Neutrophil (primary cell): ENCODE results near the gene CCDC71.

ENCODE experiments used
- H3K27ac ChIP-seq: fragments of 200-600 bp; sonication (generic); 2 replicates; pipeline ENCODE4 v1.5.1; 2016; ENCODE audit warnings: mild to moderate bottlenecking, moderate library complexity
- H3K27me3 ChIP-seq: fragments of 200-600 bp; sonication (generic); 2 replicates; pipeline ENCODE4 v1.6.0; 2016; ENCODE audit warnings: mild to moderate bottlenecking
- H3K36me3 ChIP-seq: fragments of 200-600 bp; sonication (generic); 2 replicates; pipeline ENCODE4 v1.5.1; 2017
- H3K4me1 ChIP-seq, 2 experiments: fragments of 200-600 bp in 1 of 2; sonication (generic) in 1 of 2; 1 replicate in 1 of 2; 2 replicates in 1 of 2; pipeline versions ENCODE4 v1.5.1 to v1.6.1; 2013 to 2016; ENCODE audit warnings: low read depth in 1 of 2, low read length in 1 of 2, mild to moderate bottlenecking in 1 of 2, moderate library complexity in 1 of 2; ENCODE audit not compliant: control insufficient read depth in 1 of 2, insufficient read depth in 1 of 2
- H3K4me3 ChIP-seq, 2 experiments: fragments of 200-600 bp in 1 of 2; sonication (generic) in 1 of 2; 1 replicate in 1 of 2; 2 replicates in 1 of 2; pipeline ENCODE4 v1.5.1; 2013 to 2016; ENCODE audit warnings: low read depth in 1 of 2, low read length in 1 of 2, mild to moderate bottlenecking in 1 of 2, moderate library complexity in 1 of 2
- H3K9me3 ChIP-seq: fragments of 200-600 bp; sonication (generic); 2 replicates; pipeline ENCODE4 v1.5.1; 2016
- TF ChIP-seq, protein P1 (sequence below): fragments of 200-600 bp; sonication (generic); IDR thresholded peaks from 2 replicates; pipeline ENCODE4 v1.5.1; 2016; ENCODE audit warnings: antibody characterized with exemption

CCDC71 gene

DNA sequence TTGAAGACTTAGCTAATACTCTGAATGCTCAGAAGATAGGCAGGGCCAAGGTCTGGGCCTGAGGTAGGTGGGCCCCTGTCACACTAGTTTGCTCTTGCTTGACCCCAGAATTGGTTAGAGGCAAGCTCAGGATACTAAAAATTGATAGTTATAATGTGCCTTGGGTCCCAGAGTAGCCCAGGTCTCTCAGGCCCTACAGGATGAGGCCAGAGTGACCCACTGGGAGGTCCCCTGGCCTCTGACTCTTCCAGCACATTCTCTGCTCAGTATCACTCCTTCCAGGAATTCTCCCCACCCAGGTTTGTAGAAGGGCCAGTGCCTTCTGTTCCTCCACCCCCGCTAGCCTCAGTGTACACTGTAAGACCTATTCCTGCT lies 4.6 kb upstream of the CCDC71 start:
- Histone ChIP-seq H3K4me3 (peak overlapping the region; percentile 70 to 84), H3K27me3 (peaks cover 6% of the 10 kb centered on the region), H3K36me3 (no peaks in the 10 kb centered on the region), H3K27ac (peak overlapping the region; percentile 68), H3K4me1 (peaks cover 15 to 17% of the 10 kb centered on the region in 2 experiments), H3K9me3 (no peaks in the 10 kb centered on the region)
- TF ChIP-seq, protein P1, sequence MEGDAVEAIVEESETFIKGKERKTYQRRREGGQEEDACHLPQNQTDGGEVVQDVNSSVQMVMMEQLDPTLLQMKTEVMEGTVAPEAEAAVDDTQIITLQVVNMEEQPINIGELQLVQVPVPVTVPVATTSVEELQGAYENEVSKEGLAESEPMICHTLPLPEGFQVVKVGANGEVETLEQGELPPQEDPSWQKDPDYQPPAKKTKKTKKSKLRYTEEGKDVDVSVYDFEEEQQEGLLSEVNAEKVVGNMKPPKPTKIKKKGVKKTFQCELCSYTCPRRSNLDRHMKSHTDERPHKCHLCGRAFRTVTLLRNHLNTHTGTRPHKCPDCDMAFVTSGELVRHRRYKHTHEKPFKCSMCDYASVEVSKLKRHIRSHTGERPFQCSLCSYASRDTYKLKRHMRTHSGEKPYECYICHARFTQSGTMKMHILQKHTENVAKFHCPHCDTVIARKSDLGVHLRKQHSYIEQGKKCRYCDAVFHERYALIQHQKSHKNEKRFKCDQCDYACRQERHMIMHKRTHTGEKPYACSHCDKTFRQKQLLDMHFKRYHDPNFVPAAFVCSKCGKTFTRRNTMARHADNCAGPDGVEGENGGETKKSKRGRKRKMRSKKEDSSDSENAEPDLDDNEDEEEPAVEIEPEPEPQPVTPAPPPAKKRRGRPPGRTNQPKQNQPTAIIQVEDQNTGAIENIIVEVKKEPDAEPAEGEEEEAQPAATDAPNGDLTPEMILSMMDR: no peak

DNA sequence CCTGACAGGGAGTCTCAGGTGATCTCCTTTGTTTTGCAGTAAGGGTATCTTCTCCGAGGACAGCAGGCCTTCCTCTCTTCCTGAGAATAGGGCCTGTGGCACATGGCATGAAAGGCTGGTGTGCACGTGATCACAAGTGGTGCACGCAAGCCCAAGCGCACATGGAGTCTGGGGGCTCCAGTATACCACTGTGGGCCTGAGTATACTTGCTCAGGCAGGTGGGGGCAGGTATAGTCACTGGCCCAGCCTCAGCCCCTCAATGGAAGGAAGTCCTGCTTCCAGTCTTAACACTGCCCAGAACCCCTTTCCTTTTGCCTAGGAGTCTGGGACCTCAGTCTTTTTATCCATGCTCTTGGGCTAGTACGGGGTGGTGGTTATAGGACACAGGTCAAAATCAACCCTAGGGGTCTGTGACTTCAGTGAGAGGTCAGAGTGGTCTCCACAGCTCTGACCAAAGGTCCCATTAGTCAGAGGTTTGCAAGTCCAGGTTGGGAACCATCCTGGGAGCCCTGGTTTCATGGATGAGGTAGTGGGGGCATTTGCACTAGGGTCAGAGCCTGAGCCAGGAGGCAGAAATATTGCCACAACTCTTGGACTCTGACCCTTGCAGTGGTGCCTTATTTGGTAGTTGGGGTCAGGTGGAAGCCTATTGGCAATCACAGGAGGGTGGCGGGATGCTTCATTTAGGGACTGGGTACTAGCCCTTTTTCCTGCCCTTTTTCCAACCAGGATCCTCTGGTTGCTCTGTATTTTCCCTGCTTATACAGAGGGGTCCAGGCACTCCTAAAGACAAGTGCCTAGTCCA lies 823 bp upstream of the CCDC71 start:
- Histone ChIP-seq H3K36me3 (peaks cover 18% of the 10 kb centered on the region), H3K27me3 (peaks cover 6% of the 10 kb centered on the region), H3K27ac (peak overlapping the region; percentile 87), H3K4me1 (peaks cover 29 to 34% of the 10 kb centered on the region in 2 experiments), H3K9me3 (no peaks in the 10 kb centered on the region), H3K4me3 (peak overlapping the region; percentile 73 to 82)
- TF ChIP-seq, protein P1: no peak

DNA sequence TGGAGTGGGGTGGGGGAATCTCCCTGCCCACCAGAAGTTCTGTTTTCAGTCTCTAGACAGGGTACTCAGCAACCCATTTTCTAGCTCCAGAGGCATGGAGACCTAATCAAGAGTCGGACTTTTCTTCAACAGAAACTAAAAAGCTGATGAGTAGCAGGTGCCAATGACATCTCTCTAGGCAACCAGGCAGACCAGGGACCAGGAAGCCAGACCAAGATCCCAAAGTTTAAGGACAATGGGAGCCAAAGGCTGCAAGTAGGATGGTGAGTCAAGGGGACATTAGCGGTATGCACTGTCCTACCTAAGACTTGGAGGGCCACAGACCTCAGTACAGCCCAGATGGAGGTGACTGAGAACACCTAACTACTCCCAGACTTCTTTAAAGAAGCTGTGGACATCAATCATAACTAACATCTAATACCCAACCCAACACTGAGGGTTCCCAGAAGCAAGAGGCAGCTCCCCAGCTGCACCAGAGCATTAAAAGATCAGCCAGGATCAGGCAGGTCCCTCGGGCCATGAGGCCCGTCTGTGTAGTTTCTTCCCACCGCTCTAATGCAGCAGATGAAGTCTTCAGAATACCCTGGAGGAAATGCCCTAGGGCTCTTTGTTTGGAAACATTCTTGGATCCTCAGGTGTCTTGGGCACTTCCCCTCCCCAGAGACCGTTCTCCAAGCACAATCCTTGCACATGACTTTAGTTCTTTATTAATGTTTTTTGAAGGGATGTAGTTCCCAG lies 979 bp downstream of the CCDC71 start:
- H3K27ac ChIP-seq: peak overlapping the region; percentile 87
- TF ChIP-seq, protein P1: no peak
- H3K9me3 ChIP-seq: no peaks in the 10 kb centered on the region
- H3K4me3 ChIP-seq: peak overlapping the region; percentile 73 to 82
- H3K27me3 ChIP-seq: peaks cover 6% of the 10 kb centered on the region
- H3K4me1 ChIP-seq: peaks cover 23 to 31% of the 10 kb centered on the region in 2 experiments
- H3K36me3 ChIP-seq: peaks cover 26% of the 10 kb centered on the region

DNA sequence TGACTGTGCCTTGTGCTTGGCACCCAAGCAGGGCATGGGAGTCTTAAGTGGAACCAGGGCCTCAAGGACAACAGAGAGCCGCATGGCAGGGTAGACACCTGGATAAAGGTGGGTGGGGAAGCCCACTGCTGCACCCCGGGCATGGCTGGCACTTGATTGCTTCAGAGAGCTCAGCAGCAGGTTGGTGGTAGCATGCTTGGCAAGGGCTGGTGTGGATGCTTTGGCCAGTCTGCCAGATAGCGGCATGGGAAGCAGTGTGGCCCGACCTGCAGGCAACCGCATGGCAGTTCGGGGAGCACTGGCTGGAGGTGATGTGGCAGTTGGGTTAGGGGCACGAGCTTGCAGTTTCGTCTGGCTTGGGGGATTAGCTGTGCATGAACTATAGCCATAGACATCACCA lies 2.5 kb downstream of the CCDC71 start:
- Histone ChIP-seq H3K9me3 (no peaks in the 10 kb centered on the region), H3K4me1 (peaks cover 23 to 31% of the 10 kb centered on the region in 2 experiments), H3K27me3 (peaks cover 3% of the 10 kb centered on the region), H3K36me3 (peaks cover 26% of the 10 kb centered on the region), H3K27ac (no peak overlapping the region), H3K4me3 (no peak overlapping the region)
- TF ChIP-seq, protein P1: no peak

DNA sequence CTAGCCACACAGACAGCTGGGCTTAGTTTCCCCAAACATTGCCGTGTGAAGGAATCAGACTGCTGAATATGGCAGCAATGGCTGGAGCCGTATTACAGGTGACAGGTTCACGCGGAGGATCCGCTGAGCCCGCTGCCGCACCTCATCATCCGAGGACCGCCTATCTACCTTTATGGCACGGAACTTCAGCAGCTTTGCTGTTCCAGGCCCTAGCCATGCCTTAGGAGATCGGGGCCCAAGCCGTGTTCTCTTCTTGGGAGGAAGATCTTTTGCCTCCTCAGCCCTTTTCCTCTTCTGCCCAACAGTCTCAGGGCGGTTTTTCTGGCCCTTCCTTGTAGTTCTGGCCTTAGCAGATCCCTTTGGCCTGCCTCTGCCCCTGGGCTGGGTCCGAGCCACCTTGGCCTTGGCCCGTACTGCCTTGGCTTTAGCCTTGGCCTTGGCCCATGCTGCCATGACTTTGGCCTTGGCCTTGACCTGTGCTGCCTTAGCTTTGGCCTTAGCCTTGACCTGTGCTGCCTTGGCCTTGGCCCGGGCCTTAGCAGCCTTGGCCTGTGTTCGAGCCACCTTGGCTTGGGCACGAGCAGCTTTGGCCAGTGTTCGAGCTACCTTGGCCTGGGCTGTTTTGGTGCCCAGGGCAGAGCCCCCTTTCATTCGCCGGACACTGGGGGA lies 3.2 kb downstream of the CCDC71 start:
- no peaks in the 10 kb centered on the region for H3K9me3 ChIP-seq
- H3K36me3 ChIP-seq: peaks cover 26% of the 10 kb centered on the region
- H3K27ac ChIP-seq: no peak overlapping the region
- no peak overlapping the region for H3K4me3 ChIP-seq
- H3K4me1 ChIP-seq: peaks cover 23 to 31% of the 10 kb centered on the region in 2 experiments
- H3K27me3 ChIP-seq: no peaks in the 10 kb centered on the region
- TF ChIP-seq, protein P1: no peak
